ENCODE results near the gene MRPS9. TPM values are rescaled to one million over a fixed set of nuclear protein-coding genes. Genes with fewer than 3 reads are reported as not detected.

MRPS9 gene
- total RNA-seq, 1 experiment from 2014 or later = 60.0 TPM

DNA sequence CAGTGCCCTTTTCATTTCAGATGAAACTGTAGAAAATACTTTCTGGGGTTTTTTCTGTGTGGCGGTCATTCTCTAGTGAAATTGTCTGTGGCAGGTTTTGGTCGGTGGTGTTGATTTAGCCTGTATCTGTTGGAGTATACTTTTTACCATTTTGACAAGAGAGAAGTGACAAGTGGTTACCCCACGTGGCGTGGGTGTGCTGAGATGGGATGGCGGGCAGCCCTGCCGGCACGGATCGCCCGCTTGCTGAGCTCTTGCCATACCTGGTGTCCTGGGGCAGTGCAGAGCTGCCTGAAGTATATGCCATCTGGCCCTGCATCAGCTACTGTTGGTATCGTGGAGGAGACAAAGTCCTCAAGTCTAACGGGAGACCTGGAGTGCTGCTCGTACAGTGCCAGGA is 64.1 kb downstream of the MRPS9 start:
- no peaks in the 10 kb centered on the region for H3K9me3 ChIP-seq (ENCODE audit: control insufficient read depth, low read depth, low read length)
- H3K36me3 Mint-ChIP-seq (ENCODE audit: insufficient read depth in 1 of 3, low read depth in 3 of 3) = peaks cover 22 to 37% (median 25%) of the 10 kb centered on the region in 3 experiments
- H2BK12ac ChIP-seq (ENCODE audit: insufficient read length, low read depth, low read length) = no peak overlapping the region
- no peaks in the 10 kb centered on the region for H3K27me3 ChIP-seq (ENCODE audit: insufficient read depth, low read length)
- no peak overlapping the region; a peak in 1 of 7 replicates for H3K27ac Mint-ChIP-seq
- H2BK20ac ChIP-seq (ENCODE audit: low read depth, low read length, poor library complexity, severe bottlenecking) = no peak overlapping the region
- H3K4me1 ChIP-seq (ENCODE audit: insufficient read depth, low read length) = no peaks in the 10 kb centered on the region; the same call in 1 of the 2 replicates
- no peaks in the 10 kb centered on the region for H3K79me1 ChIP-seq (ENCODE audit: insufficient read depth, low read depth, low read length, poor library complexity, severe bottlenecking)
- no peaks in the 10 kb centered on the region for H4K20me1 ChIP-seq (ENCODE audit: control insufficient read depth, insufficient read depth, insufficient read length)
- no peak overlapping the region for H2AK5ac ChIP-seq (ENCODE audit: insufficient read length, low read length)
- no peak overlapping the region for H3K4me2 ChIP-seq (ENCODE audit: insufficient read depth, insufficient read length, low read length)
- H3K9me3 Mint-ChIP-seq = no peaks in the 10 kb centered on the region
- no peak overlapping the region for H4K5ac ChIP-seq (ENCODE audit: insufficient read length, low read depth, low read length)
- no peak overlapping the region for H3K23ac ChIP-seq (ENCODE audit: insufficient read length, low read depth, low read length)
- no peak overlapping the region for H3K18ac ChIP-seq (ENCODE audit: insufficient read length, low read depth, low read length)
- H2BK5ac ChIP-seq (ENCODE audit: insufficient read length, low read length) = no peak overlapping the region
- no peak overlapping the region for H3K27ac ChIP-seq (ENCODE audit: insufficient read length, low read depth, low read length)
- H3K23me2 ChIP-seq (ENCODE audit: insufficient read length, low read depth, low read length, poor library complexity, severe bottlenecking) = peaks cover 4% of the 10 kb centered on the region
- no CpG with 5 or more reads among the region's 12 CpGs for WGBS (ENCODE audit: extremely low coverage, insufficient read length, low lambda C conversion rate)
- no peak overlapping the region for H2BK120ac ChIP-seq (ENCODE audit: low read depth, low read length, poor library complexity, severe bottlenecking)
- DNase-seq = no peak
- no peaks in the 10 kb centered on the region for H3K79me2 ChIP-seq (ENCODE audit: insufficient read depth, low read length)
- H3K4me1 Mint-ChIP-seq = peaks cover 25% of the 10 kb centered on the region in 2 experiments
- H3K4ac ChIP-seq (ENCODE audit: low read depth, low read length) = no peak overlapping the region
- H3T11ph ChIP-seq (ENCODE audit: low read length) = no peak overlapping the region
- no peak overlapping the region for H3K4me3 Mint-ChIP-seq
- H2AFZ ChIP-seq (ENCODE audit: low read length) = no peak overlapping the region
- no peak overlapping the region for H3K56ac ChIP-seq (ENCODE audit: insufficient read length, low read depth, low read length)
- no peak overlapping the region for H3K9ac ChIP-seq (ENCODE audit: extremely low read depth, insufficient read length, low read length)
- no peak overlapping the region for H4K8ac ChIP-seq (replicated peaks; ENCODE audit: insufficient read length, low read depth, low read length)
- peaks cover 3% of the 10 kb centered on the region for H3K27me3 Mint-ChIP-seq (ENCODE audit: low read depth)
- TF ChIP-seq, protein P1, sequence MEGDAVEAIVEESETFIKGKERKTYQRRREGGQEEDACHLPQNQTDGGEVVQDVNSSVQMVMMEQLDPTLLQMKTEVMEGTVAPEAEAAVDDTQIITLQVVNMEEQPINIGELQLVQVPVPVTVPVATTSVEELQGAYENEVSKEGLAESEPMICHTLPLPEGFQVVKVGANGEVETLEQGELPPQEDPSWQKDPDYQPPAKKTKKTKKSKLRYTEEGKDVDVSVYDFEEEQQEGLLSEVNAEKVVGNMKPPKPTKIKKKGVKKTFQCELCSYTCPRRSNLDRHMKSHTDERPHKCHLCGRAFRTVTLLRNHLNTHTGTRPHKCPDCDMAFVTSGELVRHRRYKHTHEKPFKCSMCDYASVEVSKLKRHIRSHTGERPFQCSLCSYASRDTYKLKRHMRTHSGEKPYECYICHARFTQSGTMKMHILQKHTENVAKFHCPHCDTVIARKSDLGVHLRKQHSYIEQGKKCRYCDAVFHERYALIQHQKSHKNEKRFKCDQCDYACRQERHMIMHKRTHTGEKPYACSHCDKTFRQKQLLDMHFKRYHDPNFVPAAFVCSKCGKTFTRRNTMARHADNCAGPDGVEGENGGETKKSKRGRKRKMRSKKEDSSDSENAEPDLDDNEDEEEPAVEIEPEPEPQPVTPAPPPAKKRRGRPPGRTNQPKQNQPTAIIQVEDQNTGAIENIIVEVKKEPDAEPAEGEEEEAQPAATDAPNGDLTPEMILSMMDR (conservative IDR thresholded peaks at IDR 0.05) = no peak
- H2BK15ac ChIP-seq (ENCODE audit: low read depth, low read length) = no peak overlapping the region
- no peak overlapping the region; the same call in 1 of the 2 replicates for H3K14ac ChIP-seq (ENCODE audit: insufficient read depth, low read length)
- H4K91ac ChIP-seq (ENCODE audit: insufficient read length, low read depth, low read length) = no peak overlapping the region
